ENCODE results near the gene SRGAP3.

Gene SRGAP3

DNA sequence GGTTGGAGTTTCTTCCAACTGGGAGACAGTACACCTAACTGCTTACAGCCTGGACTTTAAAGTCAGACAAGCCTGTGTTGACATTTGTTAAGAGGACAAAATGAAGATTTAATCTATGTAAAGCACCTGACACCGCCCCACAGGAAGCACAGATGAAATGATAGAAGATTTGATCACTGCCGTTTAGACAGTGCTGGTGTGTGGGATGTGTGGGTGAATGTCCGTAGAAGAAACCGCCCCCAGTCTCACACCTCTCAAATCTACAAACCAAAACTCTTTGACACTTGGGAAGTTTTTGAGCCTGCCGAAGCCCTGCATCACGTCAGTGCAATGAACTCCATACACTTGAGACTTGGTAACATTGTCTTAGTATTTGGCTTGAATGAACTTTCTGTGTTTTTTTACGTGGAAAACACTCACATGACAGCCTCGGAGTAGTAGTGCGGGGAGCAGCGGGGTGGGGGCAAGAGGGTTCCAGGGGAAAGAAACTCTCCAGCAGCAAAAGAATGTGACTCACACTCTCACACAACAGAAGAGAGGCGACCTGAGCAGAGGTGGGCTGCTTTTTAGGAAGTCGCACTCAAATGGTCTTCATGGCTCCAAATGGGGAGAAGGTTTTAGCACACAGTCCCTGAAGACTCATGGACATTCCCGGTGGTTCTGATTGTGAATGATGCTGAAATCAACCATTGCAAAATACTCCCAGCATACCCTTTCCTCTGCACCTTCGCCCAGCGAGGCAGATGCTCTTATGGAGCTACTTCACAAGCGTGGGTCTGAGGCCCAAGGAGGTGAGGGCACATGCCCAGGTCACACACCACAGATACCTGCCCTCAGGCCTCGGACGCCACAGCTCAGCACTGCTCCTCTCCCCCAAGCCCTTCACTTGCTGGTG lies 79.2 kb downstream of the SRGAP3 start:
- no peak for DNase-seq

DNA sequence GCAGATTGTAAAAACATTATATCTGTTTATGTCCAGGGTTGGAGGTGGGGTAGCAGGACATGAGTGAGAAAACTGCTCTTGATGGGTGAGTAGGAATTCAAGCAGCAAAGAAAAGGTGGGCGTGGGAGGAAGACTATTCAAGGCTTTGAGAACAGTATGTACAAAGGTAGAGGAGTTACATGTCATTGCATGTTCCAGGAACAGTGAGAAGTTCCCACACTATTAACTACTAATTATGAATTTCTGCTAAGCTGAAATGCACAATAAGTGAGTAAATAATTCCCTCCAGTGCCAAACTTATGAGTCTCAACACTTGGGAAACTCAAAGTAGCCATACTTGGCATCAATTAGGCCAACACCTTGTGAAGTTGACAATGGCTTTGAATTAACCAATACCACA lies 80.1 kb downstream of the SRGAP3 start:
- DNase-seq: no peak

DNA sequence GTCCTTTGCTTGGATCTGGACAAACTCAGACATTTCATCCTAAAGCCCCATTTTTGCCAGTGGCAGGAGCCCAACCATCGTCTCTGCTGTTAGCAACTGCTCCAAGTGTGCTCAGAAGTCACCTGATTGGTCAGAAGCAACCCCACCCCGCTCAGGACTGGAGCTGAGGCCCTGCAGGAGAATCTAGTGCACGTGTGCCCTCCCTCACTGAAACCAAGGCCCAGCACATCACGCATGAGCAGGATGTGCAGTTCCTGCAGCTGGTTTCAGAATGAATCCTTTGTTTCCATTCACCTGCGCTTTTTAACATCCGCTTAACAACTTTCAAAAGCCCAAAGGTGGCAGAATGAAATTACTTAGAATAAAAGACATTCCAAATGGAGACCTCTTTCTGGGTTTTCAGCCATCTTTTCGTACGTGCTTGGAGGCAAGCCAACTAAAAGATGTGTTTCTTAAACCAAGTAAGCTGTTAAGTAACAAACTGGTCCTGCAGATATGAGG lies 81.2 kb downstream of the SRGAP3 start:
- no peak for DNase-seq

DNA sequence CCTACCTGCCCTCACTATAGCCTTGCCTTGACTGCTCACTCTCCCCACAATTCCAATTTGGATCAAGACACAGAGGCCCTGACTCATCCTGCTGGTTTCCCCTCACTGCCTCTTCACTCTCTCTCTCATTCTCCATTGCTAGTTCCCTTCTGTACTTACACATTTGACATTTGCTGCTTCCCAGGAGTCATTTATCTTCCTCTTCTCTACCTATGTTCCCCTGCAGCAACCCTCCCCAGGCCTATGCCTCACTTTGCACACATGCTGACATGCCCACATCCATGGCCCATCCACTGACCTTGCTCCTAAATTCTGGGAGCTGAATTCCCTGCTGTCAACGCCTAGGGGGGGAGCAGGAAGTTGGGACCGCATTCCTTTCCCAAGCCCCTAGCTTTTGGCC lies 82.2 kb downstream of the SRGAP3 start:
- DNase-seq: no peak

DNA sequence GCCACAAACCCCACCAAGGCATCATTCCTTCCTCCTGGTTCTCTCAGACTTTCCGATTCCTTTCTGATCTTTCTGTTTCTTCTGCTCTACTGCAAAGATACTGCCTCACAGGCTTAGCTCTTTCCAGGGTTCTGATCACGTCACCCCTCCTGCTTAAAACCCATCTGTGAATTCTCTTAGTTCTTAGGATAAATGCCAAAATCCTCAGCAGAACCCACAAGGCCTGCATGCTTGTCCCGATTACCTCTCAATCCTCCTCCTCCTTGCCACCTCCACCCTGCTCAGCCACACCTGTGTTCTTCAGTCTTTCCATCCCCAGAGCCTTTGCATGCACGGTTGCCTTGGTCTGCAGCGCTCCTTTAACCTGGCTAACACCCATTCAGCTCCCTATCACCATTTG lies 84.0 kb downstream of the SRGAP3 start:
- no peak for DNase-seq

DNA sequence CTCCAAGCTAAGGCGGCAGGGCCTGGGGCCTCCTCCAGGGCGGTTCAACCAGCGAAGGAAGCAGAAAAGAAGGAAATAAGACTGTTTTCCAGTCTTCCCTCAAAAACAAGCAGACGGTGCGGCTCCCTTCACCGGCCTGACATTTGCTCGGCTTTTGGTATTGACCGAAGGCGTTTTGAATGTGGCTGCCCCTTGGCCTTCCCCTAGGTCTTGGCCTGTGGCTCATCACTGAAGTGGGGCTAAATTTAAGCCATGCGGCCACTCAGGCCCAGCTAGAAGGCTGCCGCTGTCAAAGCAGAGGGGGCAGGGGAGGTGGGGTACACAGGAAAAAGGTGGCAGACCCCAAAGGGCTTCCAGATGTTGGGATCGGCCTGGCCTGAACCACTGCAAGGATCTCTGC lies 86.2 kb downstream of the SRGAP3 start:
- no peak for DNase-seq

DNA sequence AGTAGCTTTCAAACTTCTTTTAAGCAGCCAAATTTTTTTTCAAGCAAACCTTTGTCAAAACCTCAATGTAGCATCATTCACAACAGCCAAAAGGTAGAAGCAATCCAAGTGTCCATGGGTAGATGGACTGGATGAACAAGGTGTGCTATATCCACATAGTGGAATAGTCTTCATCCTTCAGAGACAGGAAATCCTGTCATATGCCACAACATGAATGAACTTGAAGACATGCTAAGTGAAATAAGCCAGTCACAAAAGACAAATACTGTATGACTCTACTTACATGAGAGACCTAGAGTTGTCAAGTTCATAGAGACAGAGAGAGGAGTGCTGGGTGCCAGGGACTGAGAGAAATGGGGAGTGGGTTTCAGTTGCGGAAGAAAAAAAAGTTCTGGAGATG lies 87.6 kb downstream of the SRGAP3 start:
- no peak for DNase-seq

DNA sequence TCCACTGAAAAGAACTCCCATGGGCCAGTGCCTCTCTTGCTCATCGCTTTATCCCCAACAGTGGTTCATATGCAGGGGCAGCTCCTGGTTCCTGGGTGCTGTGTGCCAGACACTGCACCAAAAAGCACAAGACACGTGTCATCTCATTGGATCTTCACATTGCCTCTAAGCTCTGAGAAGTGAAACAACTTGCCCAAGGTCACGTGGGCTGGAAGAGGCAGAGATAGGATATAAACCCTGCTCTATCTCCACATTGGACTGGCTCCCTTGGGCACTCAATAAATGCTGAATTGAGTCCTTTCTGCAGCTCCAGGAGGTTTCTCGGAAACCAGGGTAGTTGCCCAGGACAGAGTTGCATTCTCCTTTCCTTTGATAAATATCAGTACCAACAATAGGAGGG lies 88.1 kb downstream of the SRGAP3 start:
- no peak for DNase-seq

DNA sequence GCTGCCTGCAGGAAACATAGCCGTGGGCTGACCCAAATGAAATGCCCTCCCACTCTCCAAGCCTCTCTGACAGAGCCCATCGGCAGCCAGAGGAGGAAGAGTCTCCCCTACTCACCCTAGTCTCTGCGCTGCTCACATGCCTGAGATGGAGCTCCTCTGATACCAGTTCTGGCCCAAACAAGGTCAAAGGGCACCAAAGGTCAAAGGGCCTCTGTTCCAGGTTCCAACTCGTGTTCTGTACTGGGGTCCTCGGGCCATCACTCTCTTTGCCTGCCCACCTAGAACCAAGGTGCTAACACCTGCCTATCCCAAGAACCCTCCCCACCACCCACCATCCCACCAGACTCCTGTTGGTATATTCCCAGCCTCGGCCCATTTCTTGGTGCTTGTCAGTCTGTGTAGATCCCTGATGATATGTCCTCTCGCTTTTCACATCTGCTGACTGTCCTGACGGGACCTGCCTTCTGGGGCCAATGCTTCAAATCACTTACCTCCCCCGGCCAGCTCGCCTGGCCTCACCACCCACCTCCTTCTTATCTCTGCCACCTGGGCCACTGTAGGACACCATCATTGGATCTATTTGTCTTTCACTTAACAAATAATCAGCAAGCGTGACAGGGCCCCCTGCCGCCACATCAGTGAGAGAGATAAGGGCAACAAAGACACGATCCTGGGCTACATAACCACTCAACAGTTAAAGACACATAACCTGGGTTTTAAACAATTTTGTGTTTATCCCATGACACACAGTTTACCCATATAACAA lies 90.4 kb downstream of the SRGAP3 start:
- no peak for DNase-seq

DNA sequence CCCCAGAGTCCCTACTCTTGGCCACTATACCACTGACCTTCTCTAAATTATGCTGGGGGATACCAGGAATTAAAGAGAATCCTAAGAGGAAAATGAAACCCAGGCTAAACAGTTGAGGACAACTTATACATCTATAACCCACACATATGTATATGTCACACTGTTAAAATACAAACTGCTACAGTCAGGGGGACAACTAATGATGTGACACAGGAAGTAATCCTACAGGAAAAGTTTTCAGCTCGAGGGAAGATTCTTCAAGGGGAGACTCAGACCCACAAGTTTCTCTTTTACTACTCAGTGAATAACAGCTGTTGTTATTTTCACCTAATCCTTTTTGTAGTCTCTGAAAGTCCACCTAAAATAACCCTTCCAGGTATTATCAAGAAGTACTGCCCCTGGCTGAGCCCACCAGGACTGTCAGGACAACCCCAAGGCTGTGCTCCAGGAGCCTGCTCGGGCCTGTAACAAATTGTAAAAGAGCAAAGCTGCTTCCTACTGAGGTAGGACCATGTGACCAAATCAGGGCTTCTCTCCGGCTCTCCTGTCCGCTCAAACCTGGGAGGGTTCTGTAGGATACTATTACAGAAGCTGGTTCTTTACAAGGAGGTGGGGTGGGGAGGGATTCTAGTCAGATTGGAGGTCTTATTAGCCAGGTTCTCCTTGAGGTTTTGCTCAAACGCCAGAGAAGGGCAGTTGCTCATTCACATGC lies 91.6 kb downstream of the SRGAP3 start:
- no peak for DNase-seq

DNA sequence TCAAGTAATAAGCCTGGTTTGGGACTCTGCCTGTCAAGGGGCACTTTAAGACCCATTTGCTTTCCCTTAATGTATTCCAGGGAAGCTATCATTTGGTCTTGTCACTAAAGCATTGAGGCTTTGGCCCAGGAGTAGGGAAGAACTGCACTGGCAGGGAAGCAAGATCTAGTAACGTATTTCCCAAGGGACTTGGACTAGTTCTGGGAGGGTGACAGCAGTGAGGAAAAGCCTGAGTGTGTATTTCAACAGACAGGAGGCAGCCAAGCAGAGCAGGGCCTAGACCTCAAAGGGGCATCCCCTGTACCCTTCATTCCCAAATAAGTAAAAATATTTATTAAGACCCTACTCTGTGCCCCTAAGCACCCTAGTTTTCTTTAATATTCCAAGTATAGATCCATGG lies 92.8 kb downstream of the SRGAP3 start:
- no peak for DNase-seq

DNA sequence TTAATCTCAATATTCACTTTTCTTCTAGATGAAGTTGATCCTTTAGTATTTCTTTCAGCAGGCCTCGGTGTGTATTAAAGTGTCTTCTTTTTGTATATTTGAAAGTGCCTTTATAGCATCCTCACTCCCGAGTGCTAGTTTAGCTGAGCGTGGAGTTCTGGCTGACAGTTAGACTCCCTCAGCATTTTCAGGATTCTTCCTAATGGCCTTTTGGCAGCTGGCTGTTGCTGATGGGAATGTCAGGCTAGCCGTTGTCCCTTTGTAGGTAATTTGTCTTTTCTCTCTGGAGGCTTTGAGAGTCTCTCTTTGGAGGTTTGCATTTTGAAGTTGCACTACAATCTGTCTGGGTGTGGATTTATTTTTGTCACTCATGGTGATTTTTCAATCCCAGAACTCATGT lies 94.4 kb downstream of the SRGAP3 start:
- no peak for DNase-seq

DNA sequence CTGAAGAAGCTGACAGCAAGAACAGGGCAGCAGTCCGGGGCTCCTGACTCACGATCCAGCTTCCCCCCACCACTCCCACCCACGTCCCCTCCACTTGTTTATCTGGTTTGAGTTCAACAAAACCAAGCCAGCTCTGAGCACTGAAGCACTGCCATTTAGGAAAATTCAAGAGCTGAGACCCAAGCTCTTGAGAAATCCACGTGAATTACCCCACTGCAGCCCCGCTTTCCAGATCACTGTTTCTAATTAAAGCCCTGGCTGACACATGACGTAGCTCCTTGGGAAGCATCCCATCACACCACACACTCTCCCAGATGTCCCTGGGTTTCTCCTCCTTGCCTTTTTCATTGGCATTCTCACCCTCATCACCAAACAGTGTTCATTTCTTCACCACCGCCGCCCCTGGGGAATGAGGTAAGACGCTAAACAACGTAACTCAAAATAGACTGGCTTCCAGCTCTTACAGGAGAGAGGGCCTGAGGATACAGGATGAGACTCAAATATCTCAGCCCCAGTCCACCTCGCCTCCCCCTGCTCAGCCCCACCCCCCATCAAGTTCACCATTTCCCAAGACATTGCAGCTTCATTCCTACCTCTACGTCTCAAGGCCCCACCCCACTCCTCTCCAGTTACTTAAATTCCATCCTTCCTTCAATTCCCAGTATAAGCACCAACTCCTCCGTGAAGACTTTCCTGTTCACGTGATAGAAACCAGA lies 95.4 kb downstream of the SRGAP3 start:
- no peak for DNase-seq

DNA sequence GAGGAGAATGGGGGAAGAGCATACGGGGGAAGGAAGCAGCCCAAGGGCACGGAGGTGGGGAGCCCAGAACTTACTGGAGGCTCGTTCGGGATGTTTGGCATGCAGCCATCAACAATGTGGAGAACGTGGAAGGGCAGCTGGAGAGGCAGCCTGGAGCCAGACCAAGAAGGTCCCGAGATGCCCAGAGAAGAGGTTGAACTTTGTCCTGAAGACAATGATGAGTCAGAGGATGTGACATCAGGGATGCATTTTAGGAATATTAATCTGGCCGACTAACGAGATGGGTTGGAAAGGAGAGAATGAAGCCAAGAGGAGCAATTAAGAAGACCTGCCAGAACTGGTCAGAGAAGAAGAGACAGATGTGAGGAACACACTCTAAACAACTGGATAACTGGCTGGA lies 98.2 kb downstream of the SRGAP3 start:
- DNase-seq: no peak

DNA sequence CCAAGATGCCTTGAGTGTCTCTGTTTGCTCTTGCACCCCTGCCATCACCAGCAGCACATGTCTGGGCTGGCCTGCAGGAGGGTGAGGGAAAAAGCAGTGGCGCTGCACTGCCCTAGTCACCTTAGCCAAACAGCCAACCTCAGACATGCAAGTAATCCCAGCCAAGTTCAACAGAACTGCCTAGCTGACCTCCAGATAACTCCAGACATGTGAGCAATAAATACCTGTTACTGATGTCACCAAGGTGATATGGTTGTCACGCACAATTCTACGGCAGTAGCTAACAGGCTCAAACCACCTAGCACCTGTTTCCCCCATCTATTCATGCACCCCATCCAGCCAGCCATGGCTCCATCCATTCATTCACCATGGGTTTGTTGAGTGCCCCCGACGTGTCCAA lies 99.9 kb downstream of the SRGAP3 start:
- no peak for DNase-seq

DNA sequence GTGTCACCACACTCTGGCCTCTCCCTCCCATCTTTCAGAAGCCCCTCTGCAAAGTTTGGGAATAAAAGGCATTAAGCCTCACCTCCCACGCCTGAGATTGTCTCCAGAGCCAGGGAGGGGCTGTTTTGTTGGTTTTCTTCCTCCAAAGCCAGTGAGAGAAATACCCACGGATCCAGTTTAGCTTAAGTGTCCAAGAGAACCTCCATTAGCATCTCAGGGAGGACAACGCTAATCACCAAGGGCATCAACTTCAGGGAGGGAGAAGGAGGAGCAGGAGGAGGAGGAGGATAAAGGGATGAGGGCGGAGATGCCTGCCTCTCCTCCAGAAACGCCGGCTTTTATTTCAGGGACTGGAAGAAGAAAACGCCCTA lies 101.6 kb downstream of the SRGAP3 start:
- DNase-seq: no peak

DNA sequence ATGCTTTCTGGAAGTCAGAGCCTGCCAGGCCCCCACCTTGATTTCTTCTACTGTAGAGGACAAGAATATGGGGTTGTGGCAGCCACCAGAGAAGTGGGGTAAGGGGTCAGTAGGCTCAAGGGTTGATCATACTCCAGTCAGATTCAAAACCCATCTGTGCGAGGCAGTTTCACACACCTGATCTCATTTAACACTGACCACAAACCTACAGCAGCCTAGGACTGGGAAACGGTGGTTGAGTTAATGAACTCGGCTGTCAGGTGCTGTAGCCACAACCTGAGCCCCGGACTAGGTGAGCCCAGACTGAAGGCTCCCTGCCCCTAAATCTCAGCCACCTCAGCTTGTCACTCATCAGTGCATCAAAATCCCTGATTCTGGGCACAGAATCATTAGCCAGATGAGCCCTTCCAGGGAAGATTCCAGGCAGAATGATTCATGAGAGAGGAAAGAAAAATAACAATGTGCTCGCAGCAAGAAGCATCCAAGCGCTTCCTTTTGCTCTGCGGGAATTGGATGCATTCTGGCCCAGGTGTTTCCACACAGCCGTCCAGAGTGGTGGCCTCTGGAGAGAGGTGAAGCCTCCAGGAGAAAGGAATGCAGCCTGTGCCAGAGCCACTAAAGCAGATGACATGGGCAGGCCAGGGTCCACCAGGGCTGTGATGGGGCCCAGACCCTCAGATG lies 102.1 kb downstream of the SRGAP3 start:
- no peak for DNase-seq

DNA sequence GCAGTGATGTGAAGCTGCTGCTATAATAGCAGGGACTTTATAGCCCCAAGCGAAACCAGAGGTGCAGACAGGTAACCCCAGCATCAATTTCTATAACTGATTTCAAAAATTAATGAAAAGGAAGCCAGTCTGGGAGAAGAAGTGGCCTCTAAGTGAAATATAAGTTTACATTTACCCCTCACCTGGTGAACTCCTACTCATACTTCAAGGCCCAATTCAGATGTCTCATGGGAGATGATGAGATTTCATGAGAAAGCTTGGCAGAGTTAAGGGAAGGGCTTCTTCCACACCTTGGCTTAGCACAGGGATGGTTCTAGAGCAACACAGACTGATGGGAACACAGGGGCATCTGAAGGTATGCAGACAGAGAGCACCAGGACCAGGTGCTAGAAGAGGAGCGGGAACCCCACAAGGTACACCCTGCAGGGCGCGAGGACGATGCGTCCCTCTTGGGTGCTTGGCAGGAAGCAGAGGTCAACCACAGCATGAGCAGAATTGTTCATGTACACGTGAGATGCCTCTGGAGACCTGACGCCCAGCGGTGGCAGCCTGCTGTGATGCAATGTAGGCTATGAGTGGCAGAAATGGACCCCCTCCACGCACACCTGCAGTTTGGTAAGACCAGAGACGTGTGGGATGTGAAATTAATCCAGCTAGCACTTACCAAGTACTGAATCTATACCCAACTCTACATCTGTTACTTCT lies 102.9 kb downstream of the SRGAP3 start:
- DNase-seq: no peak

DNA sequence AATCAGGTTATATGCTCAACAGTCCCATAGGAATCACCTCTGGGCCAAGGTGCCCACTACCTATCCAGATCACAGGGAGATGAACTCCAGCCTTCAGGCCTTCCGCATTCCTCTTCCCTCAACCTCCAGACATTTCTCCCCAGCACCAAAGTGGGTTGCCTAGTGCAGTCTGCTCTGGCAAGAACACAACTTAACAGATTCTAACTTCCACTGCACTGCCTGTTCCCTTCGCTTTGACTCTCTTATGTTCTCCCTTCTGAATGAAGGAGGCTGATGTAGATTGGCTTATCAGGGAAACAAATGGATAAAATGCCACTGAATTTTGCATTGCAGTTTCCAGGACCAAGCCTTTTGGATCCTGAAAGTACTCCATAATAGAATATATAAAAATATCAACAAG lies 106.3 kb downstream of the SRGAP3 start:
- DNase-seq: no peak

DNA sequence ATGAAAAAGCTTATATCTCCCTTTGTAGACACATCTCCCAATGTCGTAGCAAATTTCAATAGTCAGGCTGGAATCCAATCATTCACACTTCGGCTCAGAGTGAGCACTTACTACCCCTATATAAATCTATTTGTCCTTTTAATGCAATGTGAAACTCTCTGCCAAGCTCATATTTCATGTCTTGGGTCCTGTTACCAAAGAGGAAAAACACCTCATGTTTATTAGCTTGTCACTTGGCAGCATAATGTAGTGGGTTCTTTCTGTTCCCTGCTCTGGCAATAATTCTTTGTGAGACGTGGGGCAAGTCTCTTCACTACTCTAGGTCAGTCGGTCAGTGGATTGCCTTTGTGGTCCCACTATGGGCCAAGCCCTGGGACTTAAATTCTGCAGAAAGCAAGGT lies 107.1 kb downstream of the SRGAP3 start:
- DNase-seq: peak; percentile 82

DNA sequence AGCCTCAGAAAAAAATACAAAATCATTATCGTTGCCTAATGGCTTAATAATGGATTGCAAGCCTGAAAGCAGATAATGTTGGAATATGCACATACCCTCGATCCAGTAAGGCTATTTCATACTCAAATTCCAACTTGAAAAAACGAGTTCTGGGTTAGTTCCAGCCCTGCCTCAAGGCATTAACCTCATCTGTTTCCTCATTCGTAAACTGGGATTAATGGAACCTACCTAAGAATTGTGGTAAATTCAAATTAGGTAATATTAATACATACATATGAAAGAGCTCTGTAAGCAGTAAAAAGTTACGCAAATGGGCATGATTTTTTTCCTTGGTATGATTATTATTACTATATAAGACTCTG lies 107.5 kb downstream of the SRGAP3 start:
- DNase-seq: no peak

DNA sequence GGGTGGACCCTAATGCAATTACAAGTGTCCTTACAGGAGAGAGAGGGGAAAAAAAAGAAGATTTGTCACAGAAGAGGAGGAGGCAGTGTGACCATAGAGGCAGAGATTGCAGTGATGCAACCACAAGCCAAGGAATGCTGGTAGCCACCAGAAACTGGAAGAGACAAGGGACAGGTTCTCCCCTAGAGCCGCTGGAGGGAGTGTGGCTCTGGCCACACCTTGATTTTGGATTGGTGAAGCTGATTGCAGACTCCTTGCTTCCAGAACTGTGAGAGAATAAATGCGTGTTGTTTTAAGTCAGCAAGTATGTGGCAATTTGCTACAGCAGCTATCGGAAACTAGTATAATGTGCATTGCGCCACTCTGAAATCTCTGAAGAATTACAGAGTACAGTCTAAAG lies 110.1 kb downstream of the SRGAP3 start:
- no peak for DNase-seq
